GM18526 (cell line): Measurements from ENCODE around the gene FBXO30.

ENCODE experiments used
- POLR2A ChIP-seq: IDR thresholded peaks from 3 replicates; pipeline ENCODE4 v1.6.1; 2011; ENCODE audit not compliant: insufficient read length; ENCODE audit errors: extremely low read depth

Gene FBXO30, protein sequence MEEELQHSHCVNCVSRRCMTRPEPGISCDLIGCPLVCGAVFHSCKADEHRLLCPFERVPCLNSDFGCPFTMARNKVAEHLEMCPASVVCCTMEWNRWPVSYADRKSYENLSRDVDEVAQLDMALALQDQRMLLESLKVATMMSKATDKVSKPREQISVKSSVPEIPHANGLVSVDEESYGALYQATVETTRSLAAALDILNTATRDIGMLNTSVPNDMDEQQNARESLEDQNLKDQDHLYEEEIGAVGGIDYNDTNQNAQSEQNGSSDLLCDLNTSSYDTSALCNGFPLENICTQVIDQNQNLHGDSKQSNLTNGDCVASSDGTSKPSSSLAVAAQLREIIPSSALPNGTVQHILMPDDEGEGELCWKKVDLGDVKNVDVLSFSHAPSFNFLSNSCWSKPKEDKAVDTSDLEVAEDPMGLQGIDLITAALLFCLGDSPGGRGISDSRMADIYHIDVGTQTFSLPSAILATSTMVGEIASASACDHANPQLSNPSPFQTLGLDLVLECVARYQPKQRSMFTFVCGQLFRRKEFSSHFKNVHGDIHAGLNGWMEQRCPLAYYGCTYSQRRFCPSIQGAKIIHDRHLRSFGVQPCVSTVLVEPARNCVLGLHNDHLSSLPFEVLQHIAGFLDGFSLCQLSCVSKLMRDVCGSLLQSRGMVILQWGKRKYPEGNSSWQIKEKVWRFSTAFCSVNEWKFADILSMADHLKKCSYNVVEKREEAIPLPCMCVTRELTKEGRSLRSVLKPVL

DNA sequence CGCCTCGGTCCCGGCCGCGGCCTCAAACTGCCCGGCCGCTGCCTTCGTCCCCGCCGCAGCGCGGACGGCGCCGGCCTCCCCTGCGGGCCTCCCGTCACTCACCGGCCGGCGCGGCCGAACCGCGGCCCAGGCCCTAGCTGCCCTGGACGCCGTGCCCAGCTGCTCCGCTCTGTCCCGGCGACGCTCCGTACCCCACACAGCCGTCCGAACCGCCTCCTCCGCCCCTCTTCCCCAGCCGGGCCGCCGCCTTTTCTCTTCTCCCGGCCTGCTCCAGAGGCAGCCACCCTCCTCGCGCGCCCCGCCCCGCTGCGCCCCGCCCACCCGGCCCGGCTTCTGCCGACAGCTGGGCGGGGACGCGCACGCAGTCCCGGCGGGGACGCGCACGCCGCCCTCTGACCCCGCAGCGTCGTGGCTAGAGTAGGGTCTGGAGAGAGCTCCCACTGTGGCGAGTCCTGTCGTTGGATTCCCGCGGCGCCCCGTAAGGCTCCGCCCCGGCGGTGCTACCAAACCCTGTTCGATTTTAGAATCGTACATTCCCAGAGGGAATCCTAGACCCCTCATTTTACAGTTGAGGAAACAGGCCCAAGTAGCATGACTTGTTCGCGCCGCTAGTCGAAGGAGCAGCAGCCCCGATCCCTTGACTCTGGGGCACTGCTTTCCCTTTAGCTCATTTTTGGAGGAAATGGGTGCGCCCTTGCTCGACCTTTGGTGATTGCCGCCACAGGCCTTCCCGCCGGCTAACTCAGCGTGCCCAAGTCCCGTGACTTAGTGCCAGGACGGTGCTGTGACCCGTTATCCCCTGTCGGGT is at the start of gene FBXO30:
FBXO30 (minus strand) TSS at position 295 of the 808 bp plus-strand sequence. CDS start 8,390 bp downstream, outside the sequence.
- peak; percentile 93 for TF ChIP-seq POLR2A

DNA sequence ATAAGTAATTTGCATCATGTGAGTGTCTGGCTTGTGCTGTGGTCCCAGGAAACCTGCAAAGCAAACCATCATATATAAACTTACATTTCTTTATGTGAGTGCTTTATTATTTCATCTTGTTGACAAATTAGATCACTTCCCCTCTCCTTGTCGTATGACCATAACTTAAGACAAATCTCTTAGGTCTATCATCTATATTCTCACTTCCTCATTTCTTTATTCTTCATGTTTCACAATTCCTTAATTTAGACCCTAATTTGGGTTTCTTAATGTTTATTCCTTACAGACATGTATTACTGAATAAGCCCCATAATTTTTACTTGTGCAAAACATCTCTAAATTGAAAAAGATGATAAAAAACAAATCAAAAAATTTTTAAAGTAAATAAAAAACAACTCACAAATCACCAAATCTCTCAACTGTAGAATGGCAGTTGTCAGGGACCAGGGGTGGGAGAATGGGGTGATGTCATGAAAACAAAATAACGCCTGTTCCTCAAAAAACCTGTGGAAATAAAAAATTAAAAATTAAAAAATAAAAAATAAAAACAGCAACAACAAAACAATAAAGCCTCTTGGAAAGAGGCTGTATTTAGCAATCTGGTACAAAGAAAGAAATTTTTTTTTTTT is 49.5 kb upstream of the FBXO30 start:
- TF ChIP-seq POLR2A = no peak

DNA sequence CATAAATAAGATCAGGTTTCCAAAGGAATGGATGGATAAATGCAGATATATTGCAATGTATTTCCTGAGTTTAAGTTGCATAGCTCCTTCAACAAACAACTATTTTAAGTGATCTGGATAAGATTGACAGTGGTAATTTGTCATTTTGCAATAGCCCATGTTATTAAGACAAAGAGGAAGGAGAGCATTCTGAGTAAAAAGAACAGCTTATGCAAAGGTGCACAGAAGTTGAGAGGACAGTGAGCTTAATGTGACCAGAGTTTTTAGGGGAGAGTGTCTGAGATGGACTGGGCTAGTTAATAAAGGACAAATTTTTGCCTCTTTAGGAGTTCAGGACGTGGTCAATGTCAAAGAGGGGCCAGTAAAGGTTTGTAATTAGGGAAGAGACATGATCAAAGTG is 48.8 kb upstream of the FBXO30 start:
- no peak for TF ChIP-seq POLR2A

DNA sequence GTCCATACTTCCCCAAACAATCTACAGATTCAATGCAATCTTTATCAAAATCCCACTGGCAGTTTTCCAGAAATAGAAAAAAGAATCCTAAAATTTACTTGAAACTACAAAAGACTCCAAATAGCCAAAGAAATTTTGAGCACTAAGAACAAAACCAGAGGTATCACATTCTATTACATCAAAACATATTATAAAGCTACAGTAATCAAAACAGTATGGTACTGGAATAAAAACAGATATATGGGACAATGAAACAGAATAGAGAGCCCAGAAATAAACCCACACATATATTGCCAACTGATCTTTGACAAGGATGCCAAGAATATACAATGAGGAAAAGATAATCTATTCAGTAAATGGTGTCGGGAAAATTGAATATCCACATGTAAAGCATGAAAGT is 46.0 kb upstream of the FBXO30 start:
- no peak for TF ChIP-seq POLR2A

DNA sequence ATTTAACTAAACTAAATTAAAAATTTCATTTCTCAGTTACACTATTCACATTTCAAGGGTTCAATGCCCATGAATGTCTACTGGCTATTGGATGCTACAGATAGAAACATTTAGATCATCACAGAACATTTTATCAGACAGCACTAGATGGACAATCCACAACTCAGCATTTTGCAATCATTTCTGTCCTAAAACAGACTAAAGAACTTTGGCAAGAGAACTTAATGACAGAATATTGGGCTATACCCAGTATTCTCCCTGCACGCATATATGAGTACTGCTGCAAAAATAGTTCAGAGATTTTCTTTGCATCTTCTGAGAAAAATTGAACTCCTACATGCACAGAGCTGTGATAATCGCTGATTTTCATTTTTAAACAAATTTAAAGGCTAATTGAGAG is 36.1 kb upstream of the FBXO30 start:
- TF ChIP-seq POLR2A = no peak

DNA sequence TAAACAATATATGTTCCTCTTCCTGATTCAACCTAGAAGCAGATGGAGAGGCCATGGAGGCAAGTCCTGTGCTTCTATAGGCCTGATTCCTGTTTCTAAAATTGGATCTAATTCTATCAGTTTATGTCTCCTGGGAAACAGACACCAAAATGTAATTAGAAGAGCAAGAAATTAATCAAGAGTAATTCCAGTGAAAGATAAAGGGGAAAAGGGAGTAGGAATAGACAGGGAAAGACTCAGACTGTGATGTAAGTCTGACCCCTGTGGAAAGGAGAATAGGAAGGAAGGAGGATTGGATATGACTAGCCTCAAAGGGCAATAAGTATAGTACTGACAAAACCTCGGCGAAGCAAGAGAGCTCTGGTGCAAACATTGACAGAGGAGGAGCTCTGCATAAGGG is 33.9 kb upstream of the FBXO30 start:
- TF ChIP-seq POLR2A = no peak

DNA sequence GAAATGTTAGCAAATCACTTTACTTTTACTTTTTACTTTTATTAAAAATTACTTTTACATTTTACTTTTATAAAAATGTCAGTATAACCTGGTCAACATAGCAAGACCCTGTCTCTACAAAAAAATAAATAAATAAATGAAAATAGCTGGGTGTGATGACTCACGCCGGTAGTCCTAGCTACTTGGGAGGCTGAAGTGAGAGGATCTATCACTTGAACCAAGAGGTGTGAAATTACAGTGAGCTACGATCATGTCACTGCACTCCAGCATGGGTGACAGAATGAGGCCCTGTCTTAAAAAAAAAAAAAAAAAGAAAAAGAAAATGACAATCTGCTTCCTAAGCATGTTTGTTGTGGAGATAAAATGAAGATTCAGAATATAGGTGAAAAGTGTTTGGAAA is 31.0 kb upstream of the FBXO30 start:
- no peak for TF ChIP-seq POLR2A

DNA sequence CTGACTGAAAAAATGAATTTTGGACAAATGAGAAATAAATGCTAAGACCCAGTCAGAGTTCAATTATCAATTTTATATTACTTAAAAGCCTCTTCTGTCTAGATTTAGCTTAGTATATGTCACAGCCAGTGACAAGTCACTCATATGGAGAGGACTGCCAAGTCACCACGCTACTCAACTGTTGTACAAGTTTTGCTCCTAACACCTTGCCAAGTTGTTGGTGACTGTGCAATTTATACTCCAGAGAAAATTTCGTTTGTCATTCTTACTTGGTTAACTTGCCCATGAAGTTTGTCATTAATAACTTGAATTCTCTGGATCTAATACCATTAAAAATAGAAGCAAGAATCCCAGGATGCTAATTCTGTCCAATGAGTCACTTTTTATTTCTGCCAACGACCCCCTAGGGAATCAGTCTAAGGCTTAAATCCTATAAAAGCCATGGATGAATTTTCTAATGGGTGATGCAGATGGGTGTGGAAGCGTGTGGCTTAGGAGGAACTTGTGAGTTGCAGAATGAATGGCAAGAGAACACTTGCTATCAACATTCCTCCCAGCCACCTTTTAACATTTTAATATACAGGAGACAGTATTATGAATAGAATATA is 30.4 kb upstream of the FBXO30 start:
- no peak for TF ChIP-seq POLR2A

DNA sequence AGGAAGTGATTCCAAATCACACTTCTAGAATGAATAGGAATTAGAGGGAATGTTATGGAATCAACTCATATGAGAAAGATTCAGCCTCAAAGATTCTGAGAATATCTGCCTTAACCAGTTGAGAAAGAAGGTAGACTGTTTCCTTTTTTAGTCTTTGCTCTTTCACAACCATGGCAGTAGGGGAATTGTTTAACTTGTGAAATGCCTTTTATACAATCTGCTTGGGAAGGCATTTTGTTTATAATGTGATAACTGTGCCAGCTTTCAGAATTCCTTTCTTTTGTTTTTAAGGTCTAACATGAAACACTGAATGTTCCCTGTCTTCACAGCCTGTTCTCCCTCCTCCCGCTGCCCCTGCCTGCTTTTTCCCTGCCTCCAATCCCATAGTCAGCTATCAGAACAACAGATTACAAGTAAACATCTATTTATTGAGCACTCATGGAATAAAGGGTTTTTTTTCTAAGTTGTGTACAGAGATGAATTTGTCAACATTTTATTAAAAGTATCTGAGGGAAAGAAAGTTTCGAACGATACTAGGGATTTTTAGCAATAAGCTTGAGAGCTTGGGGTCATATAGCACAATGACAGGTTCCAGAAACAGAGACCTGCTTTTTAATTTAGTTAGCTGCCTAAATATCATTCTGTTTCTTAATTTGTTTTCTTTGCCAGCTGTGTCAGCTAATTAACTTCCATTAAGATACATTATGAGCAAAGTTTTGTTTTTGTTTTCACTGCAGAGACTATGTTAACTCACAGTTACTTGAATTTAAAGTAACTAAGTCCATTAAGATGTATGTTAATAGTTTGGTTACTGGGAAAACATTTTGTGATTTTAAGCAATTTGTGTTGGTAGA is 28.3 kb upstream of the FBXO30 start:
- no peak for TF ChIP-seq POLR2A

DNA sequence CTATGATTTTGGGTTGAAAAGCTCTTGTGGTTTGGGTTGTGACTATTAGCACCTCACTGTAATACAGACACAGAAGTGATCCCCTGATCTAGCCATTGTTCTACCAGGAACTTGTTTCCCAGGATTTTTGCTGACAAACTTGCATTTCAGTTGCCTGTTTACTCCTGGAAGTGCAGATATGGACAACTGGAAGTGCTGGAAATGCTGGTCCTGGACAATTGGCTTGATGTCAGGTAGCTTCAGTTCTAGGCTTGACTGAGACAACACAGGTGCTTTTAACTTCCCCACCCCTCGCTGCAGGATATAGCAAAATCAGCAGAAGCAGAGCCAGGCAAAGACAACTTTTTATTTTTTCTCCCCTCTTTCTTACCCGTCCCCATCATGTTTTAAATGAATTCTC is 27.1 kb upstream of the FBXO30 start:
- TF ChIP-seq POLR2A = no peak

DNA sequence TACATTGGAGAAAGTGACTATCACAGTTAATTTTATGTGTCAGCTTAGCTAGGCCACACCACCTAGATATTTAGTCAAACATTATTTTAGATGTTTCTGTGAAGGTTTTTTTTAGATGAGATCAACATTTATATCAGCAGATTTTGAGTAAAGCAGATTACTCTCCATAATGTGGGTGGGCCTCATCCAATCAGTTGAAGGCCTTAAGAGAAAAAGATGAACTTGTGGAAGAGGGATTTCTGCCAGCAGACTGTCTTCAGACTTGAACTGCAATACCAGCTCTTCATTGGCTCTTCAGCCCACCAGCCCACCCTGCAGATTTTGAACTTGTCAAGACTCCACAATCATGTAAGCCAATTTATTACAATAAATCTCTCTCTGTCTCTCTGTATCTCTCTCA is 25.1 kb upstream of the FBXO30 start:
- TF ChIP-seq POLR2A = no peak

DNA sequence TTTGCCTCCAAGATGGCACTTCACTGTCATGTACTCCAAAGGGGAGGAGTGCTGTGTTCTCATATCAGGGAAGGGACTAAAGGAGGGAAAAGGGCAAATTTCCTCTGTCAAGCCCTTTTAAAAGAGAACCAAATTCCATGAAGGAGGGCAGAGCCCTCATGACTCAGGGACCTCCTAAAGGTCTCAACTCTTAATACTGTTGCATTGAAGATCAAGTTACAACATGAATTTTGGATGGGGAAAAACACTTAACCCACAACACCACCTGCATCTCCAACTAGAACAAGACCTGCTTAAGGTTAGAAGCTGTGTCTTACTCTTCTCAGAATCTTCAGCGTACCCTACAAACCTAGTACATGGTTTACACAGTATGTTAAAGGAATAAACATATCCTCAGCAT is 23.7 kb upstream of the FBXO30 start:
- TF ChIP-seq POLR2A = no peak

DNA sequence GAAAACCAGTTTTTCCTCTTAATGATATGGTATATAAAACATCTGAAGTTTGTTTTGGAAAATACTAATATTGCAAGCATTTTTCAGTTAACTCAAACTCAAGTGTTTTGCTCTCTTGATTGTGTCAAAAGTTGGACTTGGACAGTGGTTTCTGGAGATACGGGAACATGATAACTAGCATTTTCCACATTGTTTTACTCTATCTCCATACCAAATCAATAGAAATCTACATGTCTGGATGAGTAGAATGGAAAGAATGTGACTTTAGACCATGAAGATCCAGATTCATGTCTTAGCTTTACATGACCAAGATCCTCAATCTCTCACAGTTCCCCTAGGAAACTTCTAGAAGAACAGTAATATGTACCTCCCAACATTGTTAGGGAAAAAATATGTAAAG is 22.2 kb upstream of the FBXO30 start:
- TF ChIP-seq POLR2A = no peak

DNA sequence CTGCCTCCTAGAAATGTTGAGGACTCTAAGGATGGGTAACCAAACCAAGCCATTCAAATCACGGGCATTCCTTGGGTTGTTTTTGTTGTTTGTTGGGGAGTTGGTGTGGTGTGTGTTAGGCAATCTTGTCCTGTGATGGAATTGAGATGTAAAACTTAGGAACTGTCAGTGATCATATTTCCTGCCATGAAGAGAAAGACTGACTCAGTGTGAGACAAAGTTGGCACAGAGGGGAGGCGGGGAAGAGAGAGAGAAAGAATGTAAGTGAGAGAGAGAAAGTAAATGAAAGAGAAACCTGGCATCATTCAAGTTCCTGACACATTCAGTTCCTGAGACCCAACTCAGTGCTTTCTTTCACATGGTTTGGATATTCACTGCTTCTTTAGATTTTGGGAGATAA is 21.6 kb upstream of the FBXO30 start:
- no peak for TF ChIP-seq POLR2A
